ENCODE results near the gene RAD9A. TPM values are rescaled to one million over a fixed set of nuclear protein-coding genes. Genes with fewer than 3 reads are reported as not detected.

Gene RAD9A
- total RNA-seq, 1 donor from 2014 or later, result 8.9 TPM

DNA sequence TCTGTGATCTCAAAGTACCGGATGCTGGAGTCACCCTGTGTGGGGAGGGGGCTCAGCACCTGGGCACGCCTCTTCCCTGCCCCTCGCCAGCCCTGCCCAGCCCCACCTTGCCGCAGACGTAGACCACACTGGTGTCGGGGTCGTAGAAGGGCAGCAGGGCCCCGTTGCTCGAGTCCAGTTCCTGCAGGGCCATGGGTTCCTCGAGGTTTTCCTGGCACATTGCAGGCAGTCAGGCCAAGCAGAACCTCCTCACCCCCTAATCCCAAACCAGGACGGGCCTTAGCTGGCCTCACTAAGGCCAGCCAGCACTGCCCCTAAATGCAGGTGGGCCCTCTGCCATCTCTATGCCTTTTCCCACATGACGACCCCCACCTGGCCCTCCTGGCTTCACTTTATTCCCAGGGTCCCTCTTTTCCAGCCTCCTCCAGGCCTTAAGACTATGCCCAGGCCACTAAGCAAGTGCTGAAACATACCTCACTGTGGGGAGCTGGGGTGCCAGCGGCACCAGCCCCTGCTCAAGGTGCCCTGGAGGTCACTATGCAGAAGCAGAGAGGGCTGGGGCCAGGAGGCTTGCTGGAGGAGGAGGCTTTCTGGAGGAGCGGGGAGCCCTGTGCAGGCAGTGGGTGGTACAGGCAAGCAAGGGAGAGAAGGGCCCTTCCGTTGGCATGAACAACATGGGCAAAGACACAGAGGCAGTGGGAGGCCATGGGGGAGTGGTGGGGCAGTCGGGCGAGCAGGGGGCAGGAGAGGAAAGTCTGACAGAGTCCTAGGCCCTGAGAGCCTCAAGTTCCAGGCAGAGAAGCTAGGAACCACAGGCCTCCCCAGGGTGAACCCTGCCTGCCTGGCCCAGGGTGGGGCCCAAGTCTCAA is 48.7 kb downstream of the RAD9A start:
- no peak for DNase-seq (ENCODE audit: low read depth)

DNA sequence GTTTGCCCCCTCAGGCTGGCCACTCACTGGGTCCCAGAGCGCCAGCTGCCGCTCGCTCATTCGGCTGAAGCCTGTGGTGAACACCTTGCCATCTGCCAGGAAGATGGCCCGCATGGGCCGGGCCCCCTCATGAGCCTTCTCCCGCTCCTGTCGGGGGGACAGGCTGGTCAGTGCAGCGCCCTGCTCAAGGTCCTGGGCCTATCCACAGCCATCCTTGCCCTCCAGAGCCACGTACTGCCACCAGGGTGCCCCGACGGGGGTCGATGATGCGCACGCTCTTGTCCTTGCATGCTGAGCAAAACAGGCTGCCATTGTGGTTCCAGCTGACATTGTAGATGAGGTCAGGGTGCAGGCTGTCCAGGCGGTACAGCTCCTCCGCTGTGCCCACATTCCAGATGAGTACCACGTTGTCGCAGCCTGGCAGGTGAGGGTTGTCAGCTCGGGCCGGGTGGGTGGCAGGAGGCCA is 49.3 kb downstream of the RAD9A start:
- no peak for DNase-seq (ENCODE audit: low read depth)

GRCh38 chr11:67441731-67442351 is 50.1 kb downstream of the RAD9A start:
- DNase-seq (ENCODE audit: low read depth), result no peak

DNA sequence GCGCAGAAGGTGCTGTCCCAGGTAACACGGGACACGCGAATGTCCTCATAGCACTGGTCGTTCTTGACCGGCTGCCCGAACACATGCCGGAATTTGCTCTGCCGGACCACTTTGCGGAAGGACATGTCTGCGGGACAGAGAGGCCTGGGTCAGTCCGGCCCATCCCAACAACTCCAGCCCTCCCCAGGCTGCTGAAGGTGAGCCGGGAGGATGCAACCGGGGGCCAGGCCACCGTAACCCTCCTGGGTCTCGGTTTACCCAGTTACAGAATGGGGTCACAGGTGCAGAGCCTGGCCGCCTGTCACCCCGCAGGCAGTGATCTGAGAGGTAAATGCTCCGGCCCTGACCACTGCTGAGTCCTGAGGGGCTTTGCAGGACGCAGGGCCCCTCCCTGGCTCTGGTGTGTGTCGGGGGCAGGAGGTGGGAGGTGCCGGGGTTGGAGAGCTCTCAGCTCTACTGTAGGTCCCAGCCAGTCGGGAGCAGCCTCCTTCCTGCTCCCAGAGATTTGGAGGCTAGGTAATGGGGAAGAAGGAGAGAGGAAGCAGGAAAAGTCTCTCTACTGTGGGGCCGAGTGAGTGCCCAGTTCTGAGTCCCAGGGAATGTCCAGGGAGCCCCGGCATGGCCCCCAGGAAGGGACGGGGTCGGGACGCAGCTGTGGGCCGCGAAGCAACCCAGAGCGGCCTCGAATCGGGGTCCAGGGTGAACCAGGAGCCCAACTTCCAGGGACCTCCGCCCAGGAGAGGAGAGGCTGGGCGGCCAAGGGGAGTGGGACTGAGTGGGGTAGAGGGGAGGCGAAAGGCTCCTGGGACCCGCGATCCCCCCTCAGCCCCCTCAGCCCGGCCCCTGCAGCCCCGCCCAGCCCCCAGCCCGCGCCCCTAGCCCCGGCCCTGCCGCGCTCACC is 51.0 kb downstream of the RAD9A start:
- no peak for DNase-seq (ENCODE audit: low read depth)

GRCh38 chr11:67445515-67445914 is 53.7 kb downstream of the RAD9A start:
- no peak for DNase-seq (ENCODE audit: low read depth)

Other genes with a start within 250 kb of the RAD9A start
- gene GRK2, start 125.5 kb upstream of the RAD9A start, total RNA-seq, result 32.3 and 71.8 TPM in 2 replicates
- gene ANKRD13D, start 102.7 kb upstream of the RAD9A start, total RNA-seq, result 29.0 and 38.9 TPM in 2 replicates
- gene SSH3, start 88.5 kb upstream of the RAD9A start, total RNA-seq, result 44.1 and 70.2 TPM in 2 replicates
- gene POLD4, start 38.4 kb upstream of the RAD9A start, total RNA-seq, result 43.9 and 61.6 TPM in 2 replicates
- 13.9 and 22.7 TPM in 2 replicates for gene CLCF1, start 18.4 kb upstream of the RAD9A start, total RNA-seq
- gene PPP1CA, start 9.9 kb downstream of the RAD9A start, total RNA-seq, result 171 and 306 TPM in 2 replicates
- gene TBC1D10C, start 12.1 kb downstream of the RAD9A start, total RNA-seq, result not detected in 2 replicates
- gene CARNS1, start 23.7 kb downstream of the RAD9A start, total RNA-seq, result 0.20 TPM in 1 of 2 replicates, not detected in the other
- gene RPS6KB2, start 36.5 kb downstream of the RAD9A start, total RNA-seq, result 25.5 and 51.7 TPM in 2 replicates
- gene PTPRCAP, start 45.7 kb downstream of the RAD9A start, total RNA-seq, result 0.17 and 0.85 TPM in 2 replicates
- gene CORO1B, start 51.5 kb downstream of the RAD9A start, total RNA-seq, result 115 and 197 TPM in 2 replicates
- gene GPR152, start 60.7 kb downstream of the RAD9A start, total RNA-seq, result not detected in 2 replicates
- not detected in 2 replicates for gene CABP4, start 63.4 kb downstream of the RAD9A start, total RNA-seq
- 32.5 and 65.7 TPM in 2 replicates for gene TMEM134, start 77.3 kb downstream of the RAD9A start, total RNA-seq
- 53.2 and 56.8 TPM in 2 replicates for gene AIP, start 91.0 kb downstream of the RAD9A start, total RNA-seq
- gene PITPNM1, start 113.4 kb downstream of the RAD9A start, total RNA-seq, result 46.9 and 151 TPM in 2 replicates
- gene CDK2AP2, start 116.2 kb downstream of the RAD9A start, total RNA-seq, result 34.4 and 90.4 TPM in 2 replicates
- not detected in 2 replicates for gene CABP2, start 131.5 kb downstream of the RAD9A start, total RNA-seq
- 1,794 and 3,608 TPM in 2 replicates for gene GSTP1, start 191.8 kb downstream of the RAD9A start, total RNA-seq
- gene NDUFV1, start 214.9 kb downstream of the RAD9A start, total RNA-seq, result 184 and 192 TPM in 2 replicates
- 3.9 and 8.2 TPM in 2 replicates for gene NUDT8, start 238.0 kb downstream of the RAD9A start, total RNA-seq
- not detected in 2 replicates for gene TBX10, start 247.8 kb downstream of the RAD9A start, total RNA-seq

Data from renal cortical epithelial cell (primary cell).